Panc1 (cell line): ENCODE data around the gene TMEM239. TPM values are rescaled to one million over a fixed set of nuclear protein-coding genes. Genes with fewer than 3 reads are reported as not detected.
A peak's percentile ranks its signal among the peaks of the same experiment; 100 is the strongest.

Experiments
- ATAC-seq: fragments of 200-7000 bp; cut with Tn5 transposase; 2 replicates; pipeline ENCODE4 v1.9.1; 2020; ENCODE audit warnings: mild to moderate bottlenecking, moderate library complexity
- BruUV-seq: library from RNA; stranded (reverse); fragments of 400-500 nt; replicated peaks from 2 replicates; lab custom pipeline; 2021; lab: Mats Ljungman, UMichigan
- CTCF ChIA-PET: fragments of 300-600 bp; sonication (Branson Sonifier 250); formaldehyde crosslinking; loops from one replicate; lab custom pipeline; 2022; ENCODE audit warnings: antibody characterized with exemption; lab: Charles Lee
- POLR2A ChIA-PET: fragments of 300-600 bp; sonication (Branson Sonifier 250); formaldehyde crosslinking; loops from one replicate; lab custom pipeline; 2022; ENCODE audit warnings: antibody characterized with exemption; lab: Charles Lee
- DNase-seq: peaks from one replicate; pipeline ENCODE4 v3.0.0-alpha.2; 2010; ENCODE audit warnings: low read depth, low spot score
- H3K27ac ChIP-seq: 2 replicates; pipeline ENCODE4 v1.5.1; 2011; ENCODE audit warnings: mild to moderate bottlenecking, low read length, inconsistent platforms
- H3K27me3 ChIP-seq: fragments of 200-500 bp; sonication (Bioruptor generic); 2 replicates; pipeline ENCODE4 v1.6.0; 2014; ENCODE audit warnings: low read length, inconsistent platforms; ENCODE audit not compliant: control insufficient read depth, insufficient read depth
- H3K36me3 ChIP-seq: fragments of 200-500 bp; sonication (Bioruptor generic); 2 replicates; pipeline ENCODE4 v1.5.1; 2014; ENCODE audit warnings: inconsistent platforms, mild to moderate bottlenecking, low read length, moderate library complexity; ENCODE audit not compliant: control insufficient read depth, insufficient read depth
- H3K4me1 ChIP-seq: 2 replicates; pipeline ENCODE4 v1.5.1; 2011; ENCODE audit warnings: inconsistent platforms, mild to moderate bottlenecking, low read length, moderate library complexity; ENCODE audit not compliant: control insufficient read depth, insufficient read depth
- H3K4me3 ChIP-seq, 2 experiments: 2 replicates each; pipeline ENCODE4 v1.5.1; 2011 to 2012; ENCODE audit warnings: low read depth in 2 of 2, low read length in 2 of 2, mild to moderate bottlenecking in 2 of 2, inconsistent platforms in 1 of 2, moderate library complexity in 1 of 2
- H3K9me3 ChIP-seq: fragments of 200-500 bp; sonication (Bioruptor generic); 2 replicates; pipeline ENCODE4 v1.5.1; 2014; ENCODE audit warnings: low read depth, mild to moderate bottlenecking, inconsistent platforms, low read length, moderate library complexity; ENCODE audit not compliant: control insufficient read depth, insufficient read depth
- CTCF ChIP-seq: fragments of 450-650 bp; IDR thresholded peaks from 2 replicates; pipeline ENCODE4 v1.5.1; 2017; ENCODE audit warnings: mild to moderate bottlenecking
- POLR2AphosphoS5 ChIP-seq: IDR thresholded peaks from 2 replicates; pipeline ENCODE4 v1.6.1; 2012; ENCODE audit warnings: mild to moderate bottlenecking, low read depth, low read length, moderate library complexity
- REST ChIP-seq, 2 experiments: IDR thresholded peaks; 2 replicates each; pipeline ENCODE4 v1.6.1; 2011 to 2012; ENCODE audit warnings: low read depth in 2 of 2, control low read depth in 1 of 2, low read length in 1 of 2, mild to moderate bottlenecking in 1 of 2, moderate library complexity in 1 of 2; ENCODE audit not compliant: insufficient read depth in 1 of 2
- SIN3A ChIP-seq: IDR thresholded peaks from 2 replicates; pipeline ENCODE4 v1.6.1; 2012; ENCODE audit warnings: low read depth, mild to moderate bottlenecking, low read length, moderate library complexity, borderline replicate concordance; ENCODE audit not compliant: insufficient read depth
- TCF7L2 ChIP-seq: IDR thresholded peaks from 2 replicates; pipeline ENCODE4 v1.6.1; 2011; ENCODE audit warnings: mild to moderate bottlenecking, low read depth, low read length, inconsistent platforms
- in situ Hi-C: cut with HindIII; loops from 2 replicates; pipeline ENCODE4 v1.10.0; 2016; ENCODE audit warnings: low sequenced_read_pairs, low pct_unique_long_range_greater_than_20kb
- intact Hi-C: fragments of 100-400 bp; cut with micrococcal nuclease; formaldehyde crosslinking; loops from one replicate; pipeline ENCODE4 v1.10.0; 2022; ENCODE audit not compliant: unreplicated experiment
- total RNA-seq: library from RNA; stranded (reverse); gene quantifications from one replicate; pipeline ENCODE4 v1.2.1, GENCODE V29; 2021; ENCODE audit not compliant: unreplicated experiment

TMEM239 gene
- total RNA-seq, 1 experiment from 2014 or later: not detected

GRCh38 chr20:2839732-2840137 lies 23.6 kb downstream of the TMEM239 start:
- intact Hi-C loops: no loop called here
- Histone ChIP-seq H3K27me3 (no peaks in the 10 kb centered on the region), H3K9me3 (no peaks in the 10 kb centered on the region), H3K27ac (peak overlapping the region; percentile 93; the same call in 1 of the 2 replicates), H3K4me1 (no peaks in the 10 kb centered on the region), H3K4me3 (peak overlapping the region; percentile 79 to 85), H3K36me3 (no peaks in the 10 kb centered on the region)
- DNase-seq: no peak
- ChIA-PET POLR2A (interaction anchor here (0.5 kb wide), 1 partner anchor 88 kb away, joined by 6 read pairs; no protein-coding TSS in a partner anchor), CTCF (no interaction called here)
- no peak for ATAC-seq
- in situ Hi-C loops: no loop called here
- no TSS peak for BruUV-seq
- TF ChIP-seq TCF7L2 (no peak), POLR2AphosphoS5 (no peak), REST (IDR thresholded peaks at IDR 0.05; ENCODE audit: insufficient read depth in 1 of 2, low read depth in 2 of 2, low read length in 1 of 2) (no peak), CTCF (no peak), SIN3A (no peak)

GRCh38 chr20:2840138-2840966 lies 24.2 kb downstream of the TMEM239 start, which contains the start of the genes PCED1A and VPS16:
TSS of gene PCED1A (minus strand) at chr20:2840655. CDS start at chr20:2839912, 743 bp downstream.
TSS of gene VPS16 (plus strand) at chr20:2840745. CDS start at chr20:2840775, 30 bp downstream.
- in situ Hi-C loops: no loop called here
- POLR2A ChIA-PET: interaction anchor here (0.5 kb wide), 1 partner anchor 89 kb away, joined by 6 read pairs; no protein-coding TSS in a partner anchor

More at GRCh38 chr20:2840138-2840966, 24.2 kb downstream of the TMEM239 start, which contains the start of the genes PCED1A and VPS16:
- peak within 1 kb of the TSS; percentile 79 to 85 for H3K4me3 ChIP-seq
- ATAC-seq (peak; percentile 99), DNase-seq (peak; percentile 22)
- no peaks in the 10 kb centered on the region for H3K9me3 ChIP-seq
- intact Hi-C loops: no loop called here
- CTCF ChIA-PET: no interaction called here
- BruUV-seq: no TSS peak
- H3K4me1 ChIP-seq: no peaks in the 10 kb centered on the region
- H3K36me3 ChIP-seq: no peaks in the 10 kb centered on the region
- H3K27me3 ChIP-seq: no peaks in the 10 kb centered on the region
- peak within 1 kb of the TSS; percentile 93 for H3K27ac ChIP-seq
- no peak for TF ChIP-seq CTCF
- TF ChIP-seq SIN3A: no peak
- TF ChIP-seq TCF7L2: no peak
- 0 out of 2 replicates have a peak, but pooled peaks have one; percentile 30 for TF ChIP-seq POLR2AphosphoS5
- no peak; a peak in 1 of 4 replicates for TF ChIP-seq REST (IDR thresholded peaks at IDR 0.05; ENCODE audit: insufficient read depth in 1 of 2, low read depth in 2 of 2, low read length in 1 of 2)
